Cardiac fibroblast (primary cell): ENCODE data around the gene PTPRN2.
"Not testable (repeated sequence)": the region's sequence is repeated elsewhere in the genome, so short reads cannot be mapped to it uniquely, and the experiment has no call there.

ENCODE experiments used
- DNase-seq, 2 donors: peaks; one replicate each; pipeline versions ENCODE4 v3.0.0 to v3.0.0-alpha.2; 2010; ENCODE audit warnings: low read depth in 2 of 2
- H3K4me3 ChIP-seq, 2 donors: replicated peaks in 1 of 2; 1 replicate in 1 of 2; 2 replicates in 1 of 2; pipeline ENCODE4 v1.5.1; 2011; ENCODE audit warnings: low read depth in 2 of 2, low read length in 2 of 2, mild to moderate bottlenecking in 2 of 2, moderate library complexity in 1 of 2
- TF ChIP-seq, protein P1 (sequence below): IDR thresholded peaks from one replicate; pipeline ENCODE4 v1.5.1; 2011; ENCODE audit warnings: low read depth, mild to moderate bottlenecking, low read length, inconsistent platforms

Gene PTPRN2

DNA sequence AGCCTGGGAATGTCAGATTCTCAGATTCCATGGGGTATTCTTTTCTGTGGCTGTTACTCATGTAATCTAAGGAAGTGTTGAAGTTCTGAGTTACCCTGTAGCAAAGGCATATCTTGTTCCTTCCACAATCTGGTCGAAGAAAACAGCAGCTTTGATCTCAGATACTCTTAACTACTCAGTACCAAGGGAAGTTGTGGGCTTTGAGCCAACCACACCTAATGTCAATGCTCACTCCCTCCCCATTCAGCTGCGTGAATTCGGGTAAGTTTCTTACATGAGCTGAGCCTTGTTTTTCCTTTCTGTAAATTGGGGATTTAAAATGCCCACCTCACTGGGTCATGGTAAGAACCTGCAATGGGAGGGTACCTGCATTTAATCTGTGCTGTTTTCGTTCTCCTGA, 52.5 kb downstream of the PTPRN2 start:
- no peak overlapping the region for H3K4me3 ChIP-seq
- TF ChIP-seq, protein P1, sequence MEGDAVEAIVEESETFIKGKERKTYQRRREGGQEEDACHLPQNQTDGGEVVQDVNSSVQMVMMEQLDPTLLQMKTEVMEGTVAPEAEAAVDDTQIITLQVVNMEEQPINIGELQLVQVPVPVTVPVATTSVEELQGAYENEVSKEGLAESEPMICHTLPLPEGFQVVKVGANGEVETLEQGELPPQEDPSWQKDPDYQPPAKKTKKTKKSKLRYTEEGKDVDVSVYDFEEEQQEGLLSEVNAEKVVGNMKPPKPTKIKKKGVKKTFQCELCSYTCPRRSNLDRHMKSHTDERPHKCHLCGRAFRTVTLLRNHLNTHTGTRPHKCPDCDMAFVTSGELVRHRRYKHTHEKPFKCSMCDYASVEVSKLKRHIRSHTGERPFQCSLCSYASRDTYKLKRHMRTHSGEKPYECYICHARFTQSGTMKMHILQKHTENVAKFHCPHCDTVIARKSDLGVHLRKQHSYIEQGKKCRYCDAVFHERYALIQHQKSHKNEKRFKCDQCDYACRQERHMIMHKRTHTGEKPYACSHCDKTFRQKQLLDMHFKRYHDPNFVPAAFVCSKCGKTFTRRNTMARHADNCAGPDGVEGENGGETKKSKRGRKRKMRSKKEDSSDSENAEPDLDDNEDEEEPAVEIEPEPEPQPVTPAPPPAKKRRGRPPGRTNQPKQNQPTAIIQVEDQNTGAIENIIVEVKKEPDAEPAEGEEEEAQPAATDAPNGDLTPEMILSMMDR: no peak
- DNase-seq: no peak

GRCh38 chr7:158534598-158534997, 53.0 kb downstream of the PTPRN2 start:
- DNase-seq: no peak
- H3K4me3 ChIP-seq: no peak overlapping the region
- TF ChIP-seq, protein P1: no peak

DNA sequence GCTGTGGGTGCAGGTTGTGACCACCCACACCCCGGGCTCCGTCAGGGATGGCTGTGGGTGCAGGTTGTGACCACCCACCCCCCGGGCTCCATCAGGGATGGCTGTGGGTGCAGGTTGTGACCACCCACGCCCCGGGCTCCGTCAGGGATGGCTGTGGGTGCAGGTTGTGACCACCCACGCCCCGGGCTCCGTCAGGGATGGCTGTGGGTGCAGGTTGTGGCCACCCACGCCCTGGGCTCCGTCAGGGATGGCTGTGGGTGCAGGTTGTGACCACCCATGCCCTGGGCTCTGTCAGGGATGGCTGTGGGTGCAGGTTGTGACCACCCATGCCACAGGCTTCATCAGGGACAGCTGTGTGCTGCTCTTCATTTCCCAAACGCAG, 53.5 kb downstream of the PTPRN2 start:
- not testable (repeated sequence) for DNase-seq, H3K4me3 ChIP-seq

DNA sequence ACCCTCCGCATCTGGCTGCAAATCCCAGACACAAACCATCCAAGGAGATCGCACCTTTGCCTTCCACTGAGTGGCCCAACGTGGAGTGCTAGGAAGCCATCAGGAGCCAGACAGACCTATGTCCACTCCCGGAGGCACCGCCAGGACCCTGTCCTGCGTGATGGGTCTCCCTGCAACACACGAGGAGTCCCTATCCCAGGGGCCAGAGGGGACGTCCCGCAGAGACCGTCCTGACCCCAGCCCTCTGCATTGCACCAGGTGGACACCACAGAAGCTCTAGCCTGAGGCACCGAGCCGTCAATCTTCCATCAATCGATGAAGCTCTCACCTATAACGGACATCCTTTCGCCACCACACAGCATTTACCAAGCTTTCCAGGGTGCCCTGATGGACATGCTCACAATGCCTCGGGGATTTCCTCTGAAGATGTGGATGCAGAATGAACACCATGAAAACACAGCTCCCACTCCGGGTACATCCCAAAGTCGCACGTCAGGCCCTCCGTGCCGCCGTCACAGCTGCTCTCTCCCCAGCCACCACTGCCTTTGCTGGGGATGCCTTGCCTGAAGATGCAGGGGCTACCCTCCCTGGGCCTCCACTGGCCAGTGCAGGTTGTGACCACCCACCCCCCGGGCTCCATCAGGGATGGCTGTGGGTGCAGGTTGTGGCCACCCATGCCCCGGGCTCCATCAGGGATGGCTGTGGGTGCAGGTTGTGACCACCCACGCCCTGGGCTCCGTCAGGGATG, 54.1 kb downstream of the PTPRN2 start:
- no peak overlapping the region for H3K4me3 ChIP-seq
- no peak for DNase-seq
- TF ChIP-seq, protein P1: no peak

DNA sequence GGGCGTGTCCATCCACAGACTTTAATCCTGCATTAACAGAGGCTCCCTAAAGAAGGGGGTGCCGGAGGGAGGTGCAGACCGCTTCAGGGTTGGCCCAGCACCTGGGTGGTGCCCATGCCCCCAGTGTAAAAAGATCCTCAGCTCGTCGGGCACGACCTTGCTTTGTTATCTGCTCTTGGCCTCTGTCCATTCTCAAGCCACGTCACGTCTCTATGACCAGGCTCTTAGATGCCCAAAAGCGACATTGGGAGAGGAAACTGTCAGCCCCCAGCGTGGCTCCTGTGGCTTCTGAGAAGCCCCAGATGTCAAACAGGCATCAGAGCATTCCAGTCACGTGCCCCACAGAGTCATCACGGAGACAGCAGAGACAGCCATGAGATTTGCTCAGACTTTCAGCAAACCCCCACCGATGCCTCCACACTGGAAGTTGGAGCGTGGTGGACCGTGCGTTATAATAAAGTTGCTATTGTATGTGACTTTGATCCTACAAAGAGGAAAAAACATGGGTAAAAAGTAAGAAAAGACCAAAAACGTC, 55.5 kb downstream of the PTPRN2 start:
- TF ChIP-seq, protein P1: no peak
- no peak for DNase-seq
- H3K4me3 ChIP-seq: no peak overlapping the region

GRCh38 chr7:158531661-158532060, 56.0 kb downstream of the PTPRN2 start:
- no peak for DNase-seq
- H3K4me3 ChIP-seq: no peak overlapping the region
- TF ChIP-seq, protein P1: no peak

DNA sequence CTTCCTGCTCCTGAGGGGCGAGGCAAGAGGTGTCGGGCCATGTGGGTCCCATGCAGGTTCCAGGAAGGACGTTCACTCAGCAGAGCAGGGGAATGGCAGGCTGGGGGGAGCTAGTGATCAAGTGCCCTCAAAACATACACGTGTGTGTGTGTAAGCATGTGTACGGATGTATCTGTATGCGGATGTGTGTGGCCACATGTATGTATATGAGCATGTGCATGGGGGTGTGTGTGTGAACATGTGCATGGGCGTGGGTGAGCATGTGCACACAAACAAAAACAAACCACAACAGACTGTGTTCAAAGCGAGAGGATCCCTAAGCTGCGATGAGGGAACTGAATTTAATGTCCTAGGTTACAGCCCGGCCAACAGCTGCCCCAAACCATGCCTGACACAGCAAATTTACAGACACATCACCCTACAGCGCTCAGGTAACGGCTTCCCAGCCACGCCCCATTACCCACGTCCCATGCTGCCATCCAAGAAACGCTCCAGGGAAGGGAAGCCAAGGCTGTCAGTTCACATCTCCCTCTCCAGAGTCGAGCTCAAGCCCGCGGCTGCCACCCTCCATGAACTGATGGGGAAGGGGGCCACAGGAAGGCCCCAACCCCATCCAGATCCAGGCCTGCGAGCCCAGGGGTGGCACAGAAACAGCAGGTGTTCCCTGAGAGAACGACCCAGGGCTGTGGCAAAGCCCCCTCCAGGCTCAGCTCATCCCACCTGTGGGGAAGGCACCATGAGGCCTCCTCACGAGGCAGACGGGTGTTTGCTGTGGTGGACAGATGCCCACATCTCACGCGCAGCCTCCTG, 56.6 kb downstream of the PTPRN2 start:
- H3K4me3 ChIP-seq: no peak overlapping the region
- TF ChIP-seq, protein P1: no peak

More for the DNA sequence above, 56.6 kb downstream of the PTPRN2 start:
- no peak for DNase-seq
